Motor neuron (in vitro differentiated cells): ENCODE results near the gene JOSD2. TPM values are rescaled to one million over a fixed set of nuclear protein-coding genes. Genes with fewer than 3 reads are reported as not detected.

ENCODE experiments used
- ATAC-seq, 8 experiments: fragments of 200-7000 bp; cut with Tn5 transposase; replicated peaks in 6 of 8; 2 replicates each; pipeline ENCODE4 v1.8.0; 2021; ENCODE audit warnings: mild to moderate bottlenecking in 8 of 8, moderate library complexity in 8 of 8
- H3K27ac ChIP-seq, 2 donors: fragments of 250-450 bp; sonication (Bioruptor Pico); 2 replicates each; pipeline ENCODE4 v1.9.0; 2021; ENCODE audit warnings: antibody characterized with exemption in 2 of 2, mild to moderate bottlenecking in 2 of 2, moderate library complexity in 1 of 2
- H3K4me1 ChIP-seq, 2 donors: fragments of 250-450 bp; sonication (Bioruptor Pico); replicated peaks in 1 of 2; 2 replicates each; pipeline ENCODE4 v1.6.1; 2021; ENCODE audit warnings: antibody characterized with exemption in 2 of 2, mild to moderate bottlenecking in 2 of 2, moderate library complexity in 1 of 2
- H3K4me3 ChIP-seq, 5 donors: fragments of 250-450 bp; sonication (Bioruptor Pico); 2 replicates each; pipeline ENCODE4 v1.9.0; 2021; ENCODE audit warnings: antibody characterized with exemption in 5 of 5, mild to moderate bottlenecking in 5 of 5, moderate library complexity in 4 of 5
- WGBS, 10 experiments: fragments of 450-650 bp; shearing (Covaris generic); methylation state at CpG; one replicate each; pipeline ENCODE4 v1.0.0; 2022; 5-methylcytosine and 5-hydroxymethylcytosine counted together
- in situ Hi-C, 9 experiments: fragments of 400-800 bp; cut with MboI; loops; one replicate each; pipeline ENCODE4 v1.15.0; 2021; ENCODE audit warnings: low sequenced_read_pairs in 9 of 9, low pct_unique_long_range_greater_than_20kb in 2 of 9; ENCODE audit not compliant: unreplicated experiment in 9 of 9
- total RNA-seq, 8 experiments: library from RNA; unstranded; fragments of 300-600 nt; gene quantifications; 2 replicates each; pipeline versions ENCODE4 v1.2.3 to v1.2.4, GENCODE V29; 2022

The JOSD2 gene
- total RNA-seq: 10 to 100 TPM in 4 of 8 experiments, 1 to 10 TPM in 4; 3.9 to 40.5 (median 11.3) TPM

GRCh38 chr19:50511069-50511822 lies at the start of gene JOSD2:
TSS of gene JOSD2 (minus strand) at chr19:50511191. CDS start at chr19:50510431, 760 bp downstream.
- in situ Hi-C loops: no loop called here
- Histone ChIP-seq H3K27ac (peak within 1 kb of the TSS; percentile 92 to 93), H3K4me3 (peak within 1 kb of the TSS; percentile 27 to 42 (median 35)), H3K4me1 (peaks cover 53 to 62% of the 10 kb centered on the region in 2 donors)
- peak; percentile 74 to 95 (median 79) for ATAC-seq
- WGBS, 10 experiments: 21% methylated on average over 15 of the region's 69 CpGs; no CpG with 5 or more reads in 9 of the 10 experiments

- Histone ChIP-seq H3K4me3 (no peak overlapping the region), H3K27ac (no peak overlapping the region), H3K4me1 (peaks cover 36 to 46% of the 10 kb centered on the region in 2 donors)
- no peak for ATAC-seq
- in situ Hi-C loops: no loop called here
- WGBS, 10 experiments: 17 to 83% (median 59%) methylated on average over 1 to 5 of the region's 10 CpGs; no CpG with 5 or more reads in 4 of the 10 experiments
These were observed 48.6 kb upstream of the JOSD2 start for GRCh38 chr19:50559636-50560035.

- ATAC-seq: no peak
- Histone ChIP-seq H3K4me3 (no peak overlapping the region), H3K27ac (no peak overlapping the region), H3K4me1 (peaks cover 26 to 34% of the 10 kb centered on the region in 2 donors)
- in situ Hi-C loops: no loop called here
- 60 to 100% (median 89%) methylated on average over 1 to 8 of the region's 13 CpGs; no CpG with 5 or more reads in 3 of the 10 experiments for WGBS, 10 experiments
These were observed 47.5 kb upstream of the JOSD2 start for GRCh38 chr19:50558449-50558848.

- H3K27ac ChIP-seq: no peak overlapping the region
- WGBS, 10 experiments: 33 to 100% (median 79%) methylated on average over 1 of the region's 4 CpGs; no CpG with 5 or more reads in 6 of the 10 experiments
- H3K4me3 ChIP-seq: no peak overlapping the region
- ATAC-seq: no peak
- in situ Hi-C loops: no loop called here
- peaks cover 23 to 30% of the 10 kb centered on the region in 2 donors for H3K4me1 ChIP-seq
These were observed 47.0 kb upstream of the JOSD2 start for GRCh38 chr19:50558039-50558438.

DNA sequence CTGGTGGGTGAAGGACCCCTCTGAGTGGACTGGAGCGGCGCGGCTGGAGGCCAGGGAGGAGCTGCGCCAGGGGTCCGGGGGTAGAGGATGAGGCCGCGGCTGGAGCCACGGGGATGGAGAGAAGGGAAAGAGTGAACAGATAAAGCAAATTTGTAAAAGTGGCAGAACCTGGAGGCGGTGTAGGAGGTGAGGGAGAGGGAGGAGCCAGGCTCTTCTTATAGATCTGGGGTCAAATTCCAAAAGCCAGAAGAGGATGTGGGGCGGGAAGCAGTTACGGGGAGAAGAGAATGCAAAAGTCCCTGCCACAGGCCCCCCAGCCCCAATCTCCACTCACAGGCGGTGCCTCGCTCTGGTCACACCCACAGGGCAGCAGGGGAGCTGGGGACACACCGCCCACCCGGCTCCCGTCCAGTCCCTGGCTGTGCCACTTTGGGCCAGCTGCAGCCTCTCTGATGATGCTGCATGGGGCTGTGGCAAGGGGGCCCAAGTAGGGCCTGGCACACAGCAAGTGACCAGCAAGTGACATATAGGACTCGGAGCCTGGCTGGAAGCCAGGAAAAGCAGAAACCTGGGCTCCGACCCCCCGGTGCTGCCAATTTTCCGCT lies 46.1 kb upstream of the JOSD2 start:
- peak overlapping the region in 3 of 5 donors; percentile 19 to 35 (median 32) for H3K4me3 ChIP-seq

DNA sequence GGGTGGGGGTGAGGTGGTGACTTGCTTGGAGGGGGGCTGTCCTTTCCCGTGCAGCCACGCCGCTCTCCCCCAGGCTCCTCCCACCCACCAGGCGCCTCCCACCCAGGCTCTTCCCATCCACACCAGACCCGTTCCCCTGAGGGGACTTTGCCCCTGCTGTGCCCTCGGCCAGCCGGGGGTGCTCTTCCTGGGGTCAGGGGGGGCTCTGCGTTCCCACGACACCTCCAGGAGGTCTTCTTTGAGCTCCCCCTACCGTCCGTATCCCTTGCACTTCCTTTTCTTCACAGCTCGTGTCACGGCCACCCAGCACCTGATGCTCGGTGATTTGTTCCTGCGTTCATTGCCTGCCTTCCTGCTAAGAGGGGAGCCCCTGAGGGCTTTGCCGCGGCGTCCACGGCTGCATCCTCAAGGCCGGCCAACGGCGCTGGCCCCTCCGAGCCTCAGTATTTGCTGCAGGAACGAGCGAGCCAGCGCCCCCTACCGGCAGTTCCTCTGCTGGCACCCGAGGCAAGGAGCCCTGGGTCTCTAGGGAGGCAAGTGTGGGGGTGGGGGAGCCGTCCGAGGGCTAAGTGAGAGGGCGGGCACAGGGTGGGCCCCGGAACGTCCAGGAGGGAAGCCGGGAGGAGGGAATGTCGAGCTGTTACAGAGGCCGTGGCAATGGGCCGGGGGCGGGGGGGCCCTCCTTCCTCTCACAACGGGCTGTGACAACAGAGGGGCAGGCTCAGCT lies 45.5 kb upstream of the JOSD2 start:
- Histone ChIP-seq H3K4me3 (peak overlapping the region; percentile 2 to 35 (median 19)), H3K4me1 (peaks cover 17 to 24% of the 10 kb centered on the region in 2 donors), H3K27ac (peak overlapping the region; percentile 66 to 76)
- peak; percentile 75 to 96 (median 84) for ATAC-seq
- 0 to 34% (median 0%) methylated on average over 1 to 9 of the region's 39 CpGs; no CpG with 5 or more reads in 6 of the 10 experiments for WGBS, 10 experiments
- in situ Hi-C loops: no loop called here

More for the DNA sequence above, 46.1 kb upstream of the JOSD2 start:
- peaks cover 15 to 23% of the 10 kb centered on the region in 2 donors for H3K4me1 ChIP-seq
- in situ Hi-C loops: no loop called here
- ATAC-seq: no peak
- H3K27ac ChIP-seq: peak overlapping the region; percentile 45 to 76
- 5 to 80% (median 26%) methylated on average over 1 to 4 of the region's 20 CpGs; no CpG with 5 or more reads in 4 of the 10 experiments for WGBS, 10 experiments

DNA sequence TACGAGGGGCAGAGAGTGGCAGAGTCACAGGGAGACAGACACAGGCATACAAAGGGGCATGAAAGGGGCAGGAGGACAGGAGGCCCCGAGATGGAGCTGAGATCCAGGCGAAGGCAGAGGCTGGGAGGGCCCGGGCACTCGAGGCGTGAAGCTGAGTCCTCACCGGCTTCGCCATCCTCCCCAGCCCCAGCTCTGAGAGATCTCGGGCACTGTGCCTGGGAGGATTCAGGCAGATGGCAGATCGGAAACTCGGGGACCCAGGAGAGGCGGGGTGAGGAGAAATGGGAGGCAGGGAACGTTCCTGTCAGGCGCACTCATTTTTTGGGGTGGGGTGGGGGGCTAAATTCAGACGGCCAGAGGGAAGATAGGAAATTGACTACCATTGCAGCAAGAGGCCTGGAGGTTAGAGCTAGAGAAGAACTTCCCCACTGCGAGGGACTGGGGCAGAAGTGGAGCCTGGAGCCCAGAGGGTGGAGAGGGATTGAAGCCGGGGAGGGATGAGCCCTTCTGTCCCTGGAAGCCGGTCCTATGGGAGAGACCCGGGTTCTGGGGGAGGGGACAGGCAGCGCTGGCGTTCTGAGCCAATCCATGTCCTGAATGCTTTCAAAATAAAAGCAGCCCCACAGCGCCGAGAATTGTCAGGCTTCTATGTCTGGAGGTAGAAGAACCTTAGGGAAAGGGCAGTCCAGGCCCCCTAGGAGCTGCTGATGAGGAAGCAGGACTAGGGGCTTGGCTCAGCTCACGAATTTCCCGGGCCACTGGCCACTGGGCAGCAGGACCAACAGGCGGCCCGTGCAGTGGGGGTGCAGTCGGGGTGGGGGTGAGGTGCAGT lies 44.7 kb upstream of the JOSD2 start:
- peak in 5 of 8 experiments; percentile 5 to 56 (median 53) for ATAC-seq
- 0 to 7% (median 0%) methylated on average over 1 to 6 of the region's 28 CpGs; no CpG with 5 or more reads in 5 of the 10 experiments for WGBS, 10 experiments
- peak overlapping the region; percentile 66 to 76 for H3K27ac ChIP-seq
- in situ Hi-C loops: no loop called here
- H3K4me1 ChIP-seq: peaks cover 17 to 24% of the 10 kb centered on the region in 2 donors
- H3K4me3 ChIP-seq: peak overlapping the region in 3 of 5 donors; percentile 19 to 35 (median 32)

GRCh38 chr19:50555033-50555432 lies 44.0 kb upstream of the JOSD2 start:
- Histone ChIP-seq H3K4me1 (peaks cover 20 to 28% of the 10 kb centered on the region in 2 donors), H3K4me3 (no peak overlapping the region), H3K27ac (no peak overlapping the region)
- WGBS, 10 experiments: 50 to 78% (median 66%) methylated on average over 2 to 4 of the region's 12 CpGs; no CpG with 5 or more reads in 6 of the 10 experiments
- in situ Hi-C loops: no loop called here
- ATAC-seq: no peak

GRCh38 chr19:50554212-50554611 lies 43.2 kb upstream of the JOSD2 start:
- in situ Hi-C loops: no loop called here
- no peak for ATAC-seq
- 86 to 100% (median 96%) methylated on average over 1 to 4 of the region's 10 CpGs; no CpG with 5 or more reads in 6 of the 10 experiments for WGBS, 10 experiments
- H3K27ac ChIP-seq: no peak overlapping the region
- H3K4me3 ChIP-seq: no peak overlapping the region
- H3K4me1 ChIP-seq: peaks cover 20 to 30% of the 10 kb centered on the region in 2 donors

DNA sequence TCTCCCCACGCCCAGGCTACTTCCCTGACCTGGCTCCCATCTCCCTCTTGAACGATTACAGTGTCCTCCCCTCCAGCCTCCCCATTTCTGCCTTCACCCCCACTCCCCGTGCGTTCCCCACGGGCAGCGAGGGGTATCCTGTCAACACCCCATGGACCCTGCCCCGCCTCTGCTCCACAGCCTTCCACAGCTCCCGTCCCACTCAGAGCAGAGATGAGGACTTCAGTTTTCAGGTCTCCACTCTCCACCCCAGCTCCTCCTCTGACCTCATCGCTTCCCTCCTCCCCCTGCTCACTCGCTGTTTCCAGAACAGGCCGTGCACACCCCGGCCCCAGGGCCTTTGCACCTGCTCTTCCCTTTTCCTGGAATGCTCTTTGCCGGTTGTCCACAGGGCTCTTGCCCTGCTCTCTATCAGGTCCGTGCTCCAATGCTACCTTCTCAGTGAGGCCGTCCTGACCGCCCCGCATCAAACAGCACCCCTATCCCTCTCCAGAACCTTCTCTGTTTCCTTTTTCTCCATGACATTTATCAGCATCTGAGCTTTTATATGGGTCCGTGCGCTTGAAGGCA lies 42.2 kb upstream of the JOSD2 start:
- H3K27ac ChIP-seq: no peak overlapping the region
- in situ Hi-C loops: no loop called here
- peaks cover 20 to 30% of the 10 kb centered on the region in 2 donors for H3K4me1 ChIP-seq
- no peak overlapping the region for H3K4me3 ChIP-seq
- 59 to 100% (median 80%) methylated on average over 3 to 8 of the region's 19 CpGs; no CpG with 5 or more reads in 3 of the 10 experiments for WGBS, 10 experiments
- ATAC-seq: no peak

DNA sequence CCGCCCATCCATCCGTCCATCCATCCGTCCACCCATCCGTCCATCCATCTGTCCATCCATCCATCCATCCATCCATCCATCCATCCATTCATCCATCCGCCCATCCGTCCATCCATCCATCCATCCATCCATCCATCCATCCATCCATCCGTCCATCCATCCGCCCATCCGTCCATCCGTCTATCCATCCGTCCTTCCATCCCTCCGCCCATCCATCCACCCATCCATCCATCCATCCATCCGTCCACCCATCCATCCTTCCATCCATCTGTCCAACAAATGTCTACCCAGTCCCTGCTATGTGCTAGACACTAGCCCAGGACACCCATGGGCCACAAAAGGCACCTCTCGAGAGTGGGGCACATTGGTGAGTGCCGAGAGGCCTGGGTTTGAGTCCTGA lies 41.5 kb upstream of the JOSD2 start:
- in situ Hi-C loops: no loop called here
- WGBS, 10 experiments: 33 to 92% (median 76%) methylated on average over 2 to 9 of the region's 15 CpGs; no CpG with 5 or more reads in 2 of the 10 experiments
- ATAC-seq: no peak

More for the DNA sequence above, 41.5 kb upstream of the JOSD2 start:
- H3K4me3 ChIP-seq: no peak overlapping the region
- H3K27ac ChIP-seq: no peak overlapping the region
- peaks cover 20 to 30% of the 10 kb centered on the region in 2 donors for H3K4me1 ChIP-seq
